A673 (cell line): ENCODE measurements around the gene NT5C. TPM values are rescaled to one million over a fixed set of nuclear protein-coding genes. Genes with fewer than 3 reads are reported as not detected.

Source experiments
- BruUV-seq: library from RNA; stranded (reverse); fragments of 400-500 nt; replicated peaks from 2 replicates; lab custom pipeline; 2021; lab: Mats Ljungman, UMichigan
- CTCF ChIA-PET: fragments of 300-600 bp; sonication (Branson Sonifier 250); formaldehyde crosslinking; loops from one replicate; lab custom pipeline; 2022; ENCODE audit warnings: antibody characterized with exemption; lab: Charles Lee
- POLR2A ChIA-PET: fragments of 300-600 bp; sonication (Branson Sonifier 250); formaldehyde crosslinking; loops from one replicate; lab custom pipeline; 2022; ENCODE audit warnings: antibody characterized with exemption; ENCODE audit not compliant: low non-redundant PET; lab: Charles Lee
- DNase-seq: peaks from one replicate; pipeline ENCODE4 v3.0.0-alpha.2; 2015; ENCODE audit warnings: low spot score
- H3K27ac ChIP-seq: fragments of 200-600 bp; sonication (generic); 2 replicates; pipeline ENCODE4 v1.5.1; 2016; ENCODE audit warnings: mixed run types, low read depth, mild to moderate bottlenecking, mixed read lengths, antibody characterized with exemption, low read length; ENCODE audit not compliant: poor library complexity, severe bottlenecking
- H3K27me3 ChIP-seq: fragments of 200-600 bp; sonication (generic); replicated peaks from 2 replicates; pipeline ENCODE4 v1.6.1; 2017; ENCODE audit warnings: mixed run types, low read depth, mild to moderate bottlenecking, mixed read lengths, antibody characterized with exemption, low read length; ENCODE audit not compliant: insufficient read depth, poor library complexity
- H3K36me3 ChIP-seq: fragments of 200-600 bp; sonication (generic); 2 replicates; pipeline ENCODE4 v1.6.1; 2016; ENCODE audit warnings: mixed run types, mild to moderate bottlenecking, mixed read lengths, antibody characterized with exemption, low read length; ENCODE audit not compliant: insufficient read depth, poor library complexity, severe bottlenecking
- H3K4me1 ChIP-seq: fragments of 200-600 bp; sonication (generic); 2 replicates; pipeline ENCODE4 v1.6.1; 2017; ENCODE audit warnings: mixed run types, mild to moderate bottlenecking, mixed read lengths, antibody characterized with exemption, low read length; ENCODE audit not compliant: insufficient read depth, poor library complexity, severe bottlenecking
- H3K4me3 ChIP-seq: fragments of 200-600 bp; sonication (generic); 2 replicates; pipeline ENCODE4 v1.5.1; 2016; ENCODE audit warnings: low read depth, mixed run types, mild to moderate bottlenecking, mixed read lengths, low read length; ENCODE audit not compliant: poor library complexity, severe bottlenecking
- H3K9me3 ChIP-seq: fragments of 200-600 bp; sonication (generic); 2 replicates; pipeline ENCODE4 v1.6.1; 2016; ENCODE audit warnings: mixed run types, low read depth, mild to moderate bottlenecking, mixed read lengths, antibody characterized with exemption, low read length; ENCODE audit not compliant: poor library complexity, severe bottlenecking
- CTCF ChIP-seq: fragments of 300-800, 200-600 bp; sonication (generic); conservative IDR thresholded peaks from 2 replicates; pipeline ENCODE4 v1.5.1; 2017; ENCODE audit warnings: low read depth, mild to moderate bottlenecking, antibody characterized with exemption, low read length, moderate library complexity, mixed read lengths
- EZH2 ChIP-seq: fragments of 200-600 bp; sonication (generic); IDR thresholded peaks from 2 replicates; pipeline ENCODE4 v1.6.1; 2017; ENCODE audit warnings: borderline replicate concordance, low read depth, mild to moderate bottlenecking, mixed read lengths, antibody characterized with exemption, low read length; ENCODE audit not compliant: poor library complexity, severe bottlenecking
- intact Hi-C: fragments of 100-400 bp; cut with micrococcal nuclease; formaldehyde crosslinking; loops from one replicate; pipeline ENCODE4 v1.10.0; 2022; ENCODE audit not compliant: unreplicated experiment
- total RNA-seq: library from RNA; stranded (reverse); gene quantifications from 2 replicates; pipeline ENCODE4 v1.2.3, GENCODE V29; 2021

Gene NT5C
- total RNA-seq, 1 experiment from 2014 or later, result 43.3 TPM

- POLR2A ChIA-PET, result no interaction called here
- BruUV-seq, result no TSS peak
- Histone ChIP-seq H3K36me3 (no peaks in the 10 kb centered on the region), H3K9me3 (no peaks in the 10 kb centered on the region), H3K4me3 (no peak overlapping the region), H3K27ac (no peak overlapping the region), H3K4me1 (peaks cover 10% of the 10 kb centered on the region), H3K27me3 (no peaks in the 10 kb centered on the region)
- CTCF ChIA-PET, result no interaction called here
- TF ChIP-seq CTCF (no peak), EZH2 (no peak)
- intact Hi-C loops, result no loop called here
- no peak for DNase-seq
Measured at GRCh38 chr17:75102385-75102821, 29.1 kb downstream of the NT5C start.

GRCh38 chr17:75099881-75100595 is 31.5 kb downstream of the NT5C start:
- CTCF ChIA-PET, result no interaction called here
- no peak for DNase-seq
- Histone ChIP-seq H3K27ac (no peak overlapping the region), H3K36me3 (no peaks in the 10 kb centered on the region), H3K4me3 (no peak overlapping the region), H3K4me1 (peaks cover 2% of the 10 kb centered on the region), H3K27me3 (no peaks in the 10 kb centered on the region), H3K9me3 (no peaks in the 10 kb centered on the region)
- TF ChIP-seq CTCF (no peak), EZH2 (no peak)
- intact Hi-C loops, result no loop called here
- POLR2A ChIA-PET, result no interaction called here
- no TSS peak for BruUV-seq

GRCh38 chr17:75098861-75099260 is 32.7 kb downstream of the NT5C start:
- POLR2A ChIA-PET, result no interaction called here
- H3K27me3 ChIP-seq, result no peaks in the 10 kb centered on the region
- H3K4me3 ChIP-seq, result no peak overlapping the region
- H3K36me3 ChIP-seq, result no peaks in the 10 kb centered on the region
- intact Hi-C loops, result no loop called here
- H3K27ac ChIP-seq, result no peak overlapping the region
- TF ChIP-seq CTCF, result no peak
- no peak for TF ChIP-seq EZH2
- H3K4me1 ChIP-seq, result no peaks in the 10 kb centered on the region
- no TSS peak for BruUV-seq
- DNase-seq, result no peak
- H3K9me3 ChIP-seq, result no peaks in the 10 kb centered on the region
- CTCF ChIA-PET, result no interaction called here
